Effector CD4-positive, alpha-beta T cell (primary cell): ENCODE data around the gene ULK4.
"Not testable (repeated sequence)": the region's sequence is repeated elsewhere in the genome, so short reads cannot be mapped to it uniquely, and the experiment has no call there.

ENCODE experiments used
- DNase-seq: peaks from one replicate; pipeline ENCODE4 v3.0.0-alpha.2; 2020

ULK4 gene

GRCh38 chr3:41424543-41425300 lies 537.2 kb downstream of the ULK4 start:
- no peak for DNase-seq

GRCh38 chr3:41419809-41420208 lies 542.1 kb downstream of the ULK4 start:
- DNase-seq, result no peak

GRCh38 chr3:41418961-41419691 lies 542.8 kb downstream of the ULK4 start:
- no peak for DNase-seq

GRCh38 chr3:41417574-41417973 lies 544.3 kb downstream of the ULK4 start:
- no peak for DNase-seq

- DNase-seq, result no peak
Measured at GRCh38 chr3:41411065-41411464, 550.8 kb downstream of the ULK4 start.

- no peak for DNase-seq
Measured at GRCh38 chr3:41405466-41405865, 556.4 kb downstream of the ULK4 start.

GRCh38 chr3:41404582-41404981 lies 557.3 kb downstream of the ULK4 start:
- no peak for DNase-seq

- no peak for DNase-seq
Measured at GRCh38 chr3:41394896-41395295, 567.0 kb downstream of the ULK4 start.

GRCh38 chr3:41370765-41371535 lies 591.0 kb downstream of the ULK4 start:
- DNase-seq, result not testable (repeated sequence)

- no peak for DNase-seq
Measured at GRCh38 chr3:41370307-41370706, 591.6 kb downstream of the ULK4 start.

GRCh38 chr3:41369838-41370237 lies 592.1 kb downstream of the ULK4 start:
- no peak for DNase-seq

GRCh38 chr3:41365973-41366372 lies 595.9 kb downstream of the ULK4 start:
- no peak for DNase-seq

- DNase-seq, result no peak
Measured at GRCh38 chr3:41364736-41365135, 597.2 kb downstream of the ULK4 start.

- DNase-seq, result no peak
Measured at GRCh38 chr3:41363830-41364523, 597.9 kb downstream of the ULK4 start.

GRCh38 chr3:41362638-41363559 lies 599.0 kb downstream of the ULK4 start:
- no peak for DNase-seq

- DNase-seq, result no peak
Measured at GRCh38 chr3:41357271-41357670, 604.6 kb downstream of the ULK4 start.

- no peak for DNase-seq
Measured at GRCh38 chr3:41356775-41357174, 605.1 kb downstream of the ULK4 start.

- DNase-seq, result no peak
Measured at GRCh38 chr3:41352510-41352909, 609.4 kb downstream of the ULK4 start.

- no peak for DNase-seq
Measured at GRCh38 chr3:41350441-41350840, 611.5 kb downstream of the ULK4 start.

GRCh38 chr3:41348401-41348800 lies 613.5 kb downstream of the ULK4 start:
- no peak for DNase-seq

- DNase-seq, result no peak
Measured at GRCh38 chr3:41346698-41347270, 615.1 kb downstream of the ULK4 start.
